Liver (tissue), 9 donors: ENCODE data around the gene ERBIN. TPM values are rescaled to one million over a fixed set of nuclear protein-coding genes. Genes with fewer than 3 reads are reported as not detected.

Experiments used
- DNase-seq: peaks from one replicate; pipeline ENCODE4 v3.0.0-alpha.2; 2017; ENCODE audit warnings: low spot score
- H3K27ac ChIP-seq, 2 donors: one replicate each; pipeline ENCODE4 v1.7.0; 2013; ENCODE audit warnings: inconsistent platforms in 2 of 2, low read length in 2 of 2, control low read depth in 1 of 2, low read depth in 1 of 2, mild to moderate bottlenecking in 1 of 2
- H3K27me3 ChIP-seq, 4 donors: one replicate each; pipeline versions ENCODE4 v1.6.1 to v1.7.0; 2013; ENCODE audit warnings: low read length in 3 of 4, inconsistent platforms in 1 of 4, mild to moderate bottlenecking in 1 of 4, moderate library complexity in 1 of 4; ENCODE audit not compliant: control insufficient read depth in 4 of 4, insufficient read depth in 4 of 4
- H3K36me3 ChIP-seq, 4 donors: one replicate each; pipeline versions ENCODE4 v1.6.1 to v1.7.0; 2013; ENCODE audit warnings: low read length in 3 of 4, mild to moderate bottlenecking in 3 of 4, low read depth in 1 of 4, moderate library complexity in 1 of 4; ENCODE audit not compliant: control insufficient read depth in 4 of 4, insufficient read depth in 3 of 4
- H3K4me1 ChIP-seq, 4 donors: one replicate each; pipeline versions ENCODE4 v1.6.1 to v1.7.0; 2013; ENCODE audit warnings: low read length in 3 of 4, mild to moderate bottlenecking in 3 of 4, moderate library complexity in 1 of 4; ENCODE audit not compliant: control insufficient read depth in 4 of 4, insufficient read depth in 4 of 4
- H3K4me3 ChIP-seq, 3 donors: one replicate each; pipeline versions ENCODE4 v1.6.1 to v1.7.0; 2013; ENCODE audit warnings: low read length in 3 of 3, control low read depth in 1 of 3, low read depth in 1 of 3, mild to moderate bottlenecking in 1 of 3
- H3K9ac ChIP-seq, 2 donors: one replicate each; pipeline ENCODE4 v1.7.0; 2013; ENCODE audit warnings: low read length in 2 of 2, mild to moderate bottlenecking in 2 of 2, moderate library complexity in 2 of 2, control low read depth in 1 of 2, low read depth in 1 of 2
- H3K9me3 ChIP-seq, 4 donors: one replicate each; pipeline versions ENCODE4 v1.6.1 to v1.7.0; 2013; ENCODE audit warnings: low read length in 3 of 4; ENCODE audit not compliant: control insufficient read depth in 4 of 4
- EGR1 ChIP-seq, 2 donors: IDR thresholded peaks; 2 replicates each; pipeline ENCODE4 v1.6.1; 2016 to 2018; ENCODE audit warnings: antibody characterized with exemption in 2 of 2, low read depth in 2 of 2
- FOXA2 ChIP-seq: IDR thresholded peaks from 2 replicates; pipeline ENCODE4 v1.6.1; 2016; ENCODE audit warnings: antibody characterized with exemption
- GABPA ChIP-seq, 2 donors: IDR thresholded peaks in 1 of 2; conservative IDR thresholded peaks in 1 of 2; 2 replicates each; pipeline ENCODE4 v1.6.1; 2016; ENCODE audit warnings: antibody characterized with exemption in 2 of 2, mild to moderate bottlenecking in 1 of 2, moderate library complexity in 1 of 2
- HNF4A ChIP-seq, 2 donors: conservative IDR thresholded peaks; 2 replicates each; pipeline ENCODE4 v1.6.1; 2016; ENCODE audit warnings: antibody characterized with exemption in 2 of 2, mild to moderate bottlenecking in 2 of 2
- HNF4G ChIP-seq: IDR thresholded peaks from 2 replicates; pipeline ENCODE4 v1.6.1; 2016; ENCODE audit warnings: antibody characterized with exemption
- NR2F2 ChIP-seq: IDR thresholded peaks from 2 replicates; pipeline ENCODE4 v1.6.1; 2016; ENCODE audit warnings: antibody characterized with exemption
- RAD21 ChIP-seq, 2 donors: IDR thresholded peaks; 2 replicates each; pipeline ENCODE4 v1.6.1; 2016; ENCODE audit warnings: antibody characterized with exemption in 2 of 2, mild to moderate bottlenecking in 2 of 2
- YY1 ChIP-seq: IDR thresholded peaks from 2 replicates; pipeline ENCODE4 v1.6.1; 2016; ENCODE audit warnings: antibody characterized with exemption, mild to moderate bottlenecking
- WGBS: extraction: QIAGEN DNeasy Blood & Tissue Kit; methylation state at CpG from one replicate; pipeline ENCODE4 v1.1.7; 2013; 5-methylcytosine and 5-hydroxymethylcytosine counted together
- polyA plus RNA-seq, 2 donors: library from polyadenylated mRNA; stranded (reverse) in 1 of 2; unstranded in 1 of 2; fragments of 200-250 nt in 1 of 2; fragments of >200 nt in 1 of 2; fragmentation: Nextera tagmentation in 1 of 2; extraction: Ambion mirVana in 1 of 2; gene quantifications; one replicate each; pipeline versions ENCODE4 v1.2.1 to v1.2.3, GENCODE V29; 2013 to 2015
- total RNA-seq, 2 donors: library from RNA; depleted of rRNA; stranded (reverse); fragments of >200 nt; gene quantifications; one replicate each; pipeline ENCODE4 v1.2.3, GENCODE V29; 2014
- TF ChIP-seq, protein P1 (sequence below): IDR thresholded peaks from 2 replicates; pipeline ENCODE4 v1.6.1; 2016; ENCODE audit warnings: antibody characterized with exemption, mild to moderate bottlenecking
- TF ChIP-seq, protein P2 (sequence below): fragments of 150-350 bp; IDR thresholded peaks from 2 replicates; pipeline ENCODE4 v1.5.1; 2017; ENCODE audit warnings: improper control_type of control experiment, low read depth, low read length; ENCODE audit not compliant: missing input control
- TF ChIP-seq, protein P3 (sequence below): IDR thresholded peaks from 2 replicates; pipeline ENCODE4 v1.6.1; 2016; ENCODE audit warnings: antibody characterized with exemption
- TF ChIP-seq, protein P4 (sequence below): IDR thresholded peaks from 2 replicates; pipeline ENCODE4 v1.6.1; 2016; ENCODE audit warnings: antibody characterized with exemption
- donor health status: healthy.
- donor health status: healthy.
- donor health status: healthy.
- donor health status: healthy.
- donor health status: healthy.

Gene ERBIN
- total and polyA plus RNA-seq, 4 donors: 9.7 to 54.9 (median 32.5) TPM

DNA sequence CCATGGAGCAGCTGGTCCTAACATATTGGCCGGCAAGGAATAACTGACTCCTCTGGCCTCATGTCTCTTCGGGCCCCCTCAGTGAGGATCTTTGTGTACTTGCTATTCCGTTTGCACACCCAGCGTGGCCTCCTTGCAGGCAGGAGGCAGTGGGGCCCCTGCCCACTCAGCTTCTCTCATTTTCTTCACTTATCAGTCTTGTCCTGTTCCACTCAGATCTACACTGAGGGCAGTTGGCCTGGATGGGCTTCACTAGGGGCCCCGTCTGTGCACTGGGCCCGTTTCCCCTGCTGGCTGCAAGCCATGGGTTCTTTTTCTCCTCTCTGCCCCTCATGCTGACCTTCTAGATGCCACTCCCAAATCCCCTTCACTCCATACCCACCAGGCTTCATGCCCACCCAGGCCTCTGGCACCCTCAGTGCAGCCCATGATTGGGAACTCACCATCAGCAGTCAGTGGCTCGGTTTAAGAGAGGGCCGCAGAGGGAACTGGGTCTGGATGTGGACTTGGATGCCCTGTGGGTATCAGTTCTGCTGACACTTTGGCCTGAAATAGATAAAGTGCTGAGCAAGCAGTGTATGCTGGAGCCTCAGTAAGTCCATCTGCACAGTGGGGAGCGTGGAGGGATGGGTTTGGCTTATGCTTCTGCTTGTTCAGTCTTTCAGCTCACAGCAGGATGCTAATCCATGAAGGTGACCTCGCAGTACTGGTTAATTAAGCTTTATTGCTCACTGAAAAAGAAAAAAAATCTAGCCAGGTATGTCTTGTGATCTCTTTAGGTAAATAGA, 57.9 kb downstream of the ERBIN start:
- Histone ChIP-seq H3K9ac (no peak overlapping the region), H3K27me3 (no peaks in the 10 kb centered on the region), H3K4me1 (peaks cover 9 to 29% (median 16%) of the 10 kb centered on the region in 4 donors), H3K36me3 (no peaks in the 10 kb centered on the region), H3K4me3 (no peak overlapping the region), H3K27ac (no peak overlapping the region), H3K9me3 (no peaks in the 10 kb centered on the region)
- 93% methylated on average over 10 of the region's 10 CpGs for WGBS
- TF ChIP-seq YY1: no peak
- TF ChIP-seq, protein P1, sequence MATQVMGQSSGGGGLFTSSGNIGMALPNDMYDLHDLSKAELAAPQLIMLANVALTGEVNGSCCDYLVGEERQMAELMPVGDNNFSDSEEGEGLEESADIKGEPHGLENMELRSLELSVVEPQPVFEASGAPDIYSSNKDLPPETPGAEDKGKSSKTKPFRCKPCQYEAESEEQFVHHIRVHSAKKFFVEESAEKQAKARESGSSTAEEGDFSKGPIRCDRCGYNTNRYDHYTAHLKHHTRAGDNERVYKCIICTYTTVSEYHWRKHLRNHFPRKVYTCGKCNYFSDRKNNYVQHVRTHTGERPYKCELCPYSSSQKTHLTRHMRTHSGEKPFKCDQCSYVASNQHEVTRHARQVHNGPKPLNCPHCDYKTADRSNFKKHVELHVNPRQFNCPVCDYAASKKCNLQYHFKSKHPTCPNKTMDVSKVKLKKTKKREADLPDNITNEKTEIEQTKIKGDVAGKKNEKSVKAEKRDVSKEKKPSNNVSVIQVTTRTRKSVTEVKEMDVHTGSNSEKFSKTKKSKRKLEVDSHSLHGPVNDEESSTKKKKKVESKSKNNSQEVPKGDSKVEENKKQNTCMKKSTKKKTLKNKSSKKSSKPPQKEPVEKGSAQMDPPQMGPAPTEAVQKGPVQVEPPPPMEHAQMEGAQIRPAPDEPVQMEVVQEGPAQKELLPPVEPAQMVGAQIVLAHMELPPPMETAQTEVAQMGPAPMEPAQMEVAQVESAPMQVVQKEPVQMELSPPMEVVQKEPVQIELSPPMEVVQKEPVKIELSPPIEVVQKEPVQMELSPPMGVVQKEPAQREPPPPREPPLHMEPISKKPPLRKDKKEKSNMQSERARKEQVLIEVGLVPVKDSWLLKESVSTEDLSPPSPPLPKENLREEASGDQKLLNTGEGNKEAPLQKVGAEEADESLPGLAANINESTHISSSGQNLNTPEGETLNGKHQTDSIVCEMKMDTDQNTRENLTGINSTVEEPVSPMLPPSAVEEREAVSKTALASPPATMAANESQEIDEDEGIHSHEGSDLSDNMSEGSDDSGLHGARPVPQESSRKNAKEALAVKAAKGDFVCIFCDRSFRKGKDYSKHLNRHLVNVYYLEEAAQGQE: no peak
- TF ChIP-seq HNF4G: no peak
- no peak for TF ChIP-seq RAD21 (IDR thresholded peaks at IDR 0.05)
- no peak for TF ChIP-seq EGR1 (IDR thresholded peaks at IDR 0.05; ENCODE audit: low read depth in 2 of 2)
- TF ChIP-seq, protein P2, sequence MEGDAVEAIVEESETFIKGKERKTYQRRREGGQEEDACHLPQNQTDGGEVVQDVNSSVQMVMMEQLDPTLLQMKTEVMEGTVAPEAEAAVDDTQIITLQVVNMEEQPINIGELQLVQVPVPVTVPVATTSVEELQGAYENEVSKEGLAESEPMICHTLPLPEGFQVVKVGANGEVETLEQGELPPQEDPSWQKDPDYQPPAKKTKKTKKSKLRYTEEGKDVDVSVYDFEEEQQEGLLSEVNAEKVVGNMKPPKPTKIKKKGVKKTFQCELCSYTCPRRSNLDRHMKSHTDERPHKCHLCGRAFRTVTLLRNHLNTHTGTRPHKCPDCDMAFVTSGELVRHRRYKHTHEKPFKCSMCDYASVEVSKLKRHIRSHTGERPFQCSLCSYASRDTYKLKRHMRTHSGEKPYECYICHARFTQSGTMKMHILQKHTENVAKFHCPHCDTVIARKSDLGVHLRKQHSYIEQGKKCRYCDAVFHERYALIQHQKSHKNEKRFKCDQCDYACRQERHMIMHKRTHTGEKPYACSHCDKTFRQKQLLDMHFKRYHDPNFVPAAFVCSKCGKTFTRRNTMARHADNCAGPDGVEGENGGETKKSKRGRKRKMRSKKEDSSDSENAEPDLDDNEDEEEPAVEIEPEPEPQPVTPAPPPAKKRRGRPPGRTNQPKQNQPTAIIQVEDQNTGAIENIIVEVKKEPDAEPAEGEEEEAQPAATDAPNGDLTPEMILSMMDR: no peak
- no peak for TF ChIP-seq HNF4A (conservative IDR thresholded peaks at IDR 0.05)
- TF ChIP-seq FOXA2: no peak
- no peak for TF ChIP-seq GABPA (IDR thresholded peaks at IDR 0.05 in 1 of 2, conservative IDR thresholded peaks at IDR 0.05 in 1 of 2)
- TF ChIP-seq, protein P3, sequence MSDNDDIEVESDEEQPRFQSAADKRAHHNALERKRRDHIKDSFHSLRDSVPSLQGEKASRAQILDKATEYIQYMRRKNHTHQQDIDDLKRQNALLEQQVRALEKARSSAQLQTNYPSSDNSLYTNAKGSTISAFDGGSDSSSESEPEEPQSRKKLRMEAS: no peak
- TF ChIP-seq, protein P4, sequence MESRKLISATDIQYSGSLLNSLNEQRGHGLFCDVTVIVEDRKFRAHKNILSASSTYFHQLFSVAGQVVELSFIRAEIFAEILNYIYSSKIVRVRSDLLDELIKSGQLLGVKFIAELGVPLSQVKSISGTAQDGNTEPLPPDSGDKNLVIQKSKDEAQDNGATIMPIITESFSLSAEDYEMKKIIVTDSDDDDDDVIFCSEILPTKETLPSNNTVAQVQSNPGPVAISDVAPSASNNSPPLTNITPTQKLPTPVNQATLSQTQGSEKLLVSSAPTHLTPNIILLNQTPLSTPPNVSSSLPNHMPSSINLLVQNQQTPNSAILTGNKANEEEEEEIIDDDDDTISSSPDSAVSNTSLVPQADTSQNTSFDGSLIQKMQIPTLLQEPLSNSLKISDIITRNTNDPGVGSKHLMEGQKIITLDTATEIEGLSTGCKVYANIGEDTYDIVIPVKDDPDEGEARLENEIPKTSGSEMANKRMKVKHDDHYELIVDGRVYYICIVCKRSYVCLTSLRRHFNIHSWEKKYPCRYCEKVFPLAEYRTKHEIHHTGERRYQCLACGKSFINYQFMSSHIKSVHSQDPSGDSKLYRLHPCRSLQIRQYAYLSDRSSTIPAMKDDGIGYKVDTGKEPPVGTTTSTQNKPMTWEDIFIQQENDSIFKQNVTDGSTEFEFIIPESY: no peak
- DNase-seq: no peak

DNA sequence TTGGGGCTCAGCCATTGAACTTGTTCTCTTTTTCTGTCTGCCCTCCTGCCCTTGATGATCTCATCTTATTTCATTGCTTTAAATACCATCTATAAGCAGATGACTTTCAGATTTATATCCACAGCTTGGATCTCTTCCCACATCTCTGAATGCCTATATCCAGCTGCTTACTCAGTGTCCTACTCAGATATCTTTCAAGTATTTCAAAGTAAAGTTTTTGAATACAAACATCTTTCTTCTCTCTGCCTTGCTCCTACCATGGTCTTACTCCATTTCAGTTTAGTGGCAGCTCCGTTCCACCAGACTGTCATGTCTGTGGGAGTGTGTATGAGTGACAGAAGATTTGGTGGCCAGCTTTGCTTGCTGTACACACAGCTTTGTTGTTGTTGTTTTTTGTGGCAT, 59.7 kb downstream of the ERBIN start:
- Histone ChIP-seq H3K4me1 (peaks cover 9 to 29% (median 16%) of the 10 kb centered on the region in 4 donors), H3K4me3 (no peak overlapping the region), H3K9ac (no peak overlapping the region), H3K27me3 (no peaks in the 10 kb centered on the region), H3K36me3 (no peaks in the 10 kb centered on the region), H3K27ac (no peak overlapping the region), H3K9me3 (no peaks in the 10 kb centered on the region)
- 87% methylated on average over 1 of the region's 1 CpG for WGBS
- no peak for DNase-seq
- TF ChIP-seq, protein P2: no peak
- TF ChIP-seq NR2F2 (no peak), RAD21 (IDR thresholded peaks at IDR 0.05) (no peak), HNF4G (no peak)
- TF ChIP-seq, protein P1: no peak
- TF ChIP-seq, protein P3: no peak
- TF ChIP-seq, protein P4: no peak
